Iris pigment epithelial cell (primary cell): Measurements from ENCODE around the gene UNC45B.
"Not testable (repeated sequence)": the region's sequence is repeated elsewhere in the genome, so short reads cannot be mapped to it uniquely, and the experiment has no call there.

Experiments used
- DNase-seq: peaks from one replicate; pipeline ENCODE4 v3.0.0-alpha.2; 2011; ENCODE audit warnings: low read depth

The UNC45B gene

GRCh38 chr17:35172321-35172720 lies 24.7 kb downstream of the UNC45B start:
- not testable (repeated sequence) for DNase-seq

GRCh38 chr17:35174835-35175334 lies 27.3 kb downstream of the UNC45B start:
- no peak for DNase-seq

- no peak for DNase-seq
Observed at GRCh38 chr17:35175638-35176415, 28.2 kb downstream of the UNC45B start.

GRCh38 chr17:35176897-35177296 lies 29.3 kb downstream of the UNC45B start:
- DNase-seq: no peak

GRCh38 chr17:35179379-35179778 lies 31.8 kb downstream of the UNC45B start:
- not testable (repeated sequence) for DNase-seq

GRCh38 chr17:35183332-35183731 lies 35.7 kb downstream of the UNC45B start:
- no peak for DNase-seq

- no peak for DNase-seq
Observed at GRCh38 chr17:35184274-35184673, 36.7 kb downstream of the UNC45B start.

GRCh38 chr17:35185849-35186248 lies 38.2 kb downstream of the UNC45B start:
- no peak for DNase-seq

- DNase-seq: no peak
Observed at GRCh38 chr17:35187481-35187880, 39.9 kb downstream of the UNC45B start.

- DNase-seq: no peak
Observed at GRCh38 chr17:35188111-35188510, 40.5 kb downstream of the UNC45B start.

- DNase-seq: peak; percentile 17
Observed at GRCh38 chr17:35189291-35189690, 41.7 kb downstream of the UNC45B start.

- DNase-seq: no peak
Observed at GRCh38 chr17:35191001-35191695, 43.5 kb downstream of the UNC45B start.

GRCh38 chr17:35192708-35193107 lies 45.1 kb downstream of the UNC45B start:
- no peak for DNase-seq

GRCh38 chr17:35194001-35194400 lies 46.4 kb downstream of the UNC45B start, which contains the start of gene SLC35G3:
SLC35G3 (minus strand) TSS chr17:35194393; CDS start chr17:35194307, 86 bp downstream.
- not testable (repeated sequence) for DNase-seq

GRCh38 chr17:35195062-35195461 lies 47.4 kb downstream of the UNC45B start:
- DNase-seq: not testable (repeated sequence)

- DNase-seq: not testable (repeated sequence)
Observed at GRCh38 chr17:35202582-35202981, 55.0 kb downstream of the UNC45B start.

GRCh38 chr17:35210741-35211140 lies 63.1 kb downstream of the UNC45B start:
- no peak for DNase-seq

- DNase-seq: no peak
Observed at GRCh38 chr17:35212668-35213067, 65.1 kb downstream of the UNC45B start.

- no peak for DNase-seq
Observed at GRCh38 chr17:35213412-35213940, 65.9 kb downstream of the UNC45B start.

- DNase-seq: no peak
Observed at GRCh38 chr17:35214192-35214591, 66.6 kb downstream of the UNC45B start.

GRCh38 chr17:35214631-35215273 lies 67.1 kb downstream of the UNC45B start:
- no peak for DNase-seq

GRCh38 chr17:35217107-35217506 lies 69.5 kb downstream of the UNC45B start:
- DNase-seq: no peak
